H1 (cell line): Measurements from ENCODE around the gene KRTAP9-2. TPM values are rescaled to one million over a fixed set of nuclear protein-coding genes. Genes with fewer than 3 reads are reported as not detected.

Source experiments
- ATF2 ChIP-seq: IDR thresholded peaks from 2 replicates; pipeline ENCODE4 v1.6.1; 2012; ENCODE audit warnings: low read length, inconsistent platforms
- BACH1 ChIP-seq: IDR thresholded peaks from 2 replicates; pipeline ENCODE4 v1.6.1; 2012; ENCODE audit warnings: low read length, improper control_type of control experiment
- CBX5 ChIP-seq: fragments of 300-800, 300-1000 bp; sonication (generic); IDR thresholded peaks from 2 replicates; pipeline ENCODE4 v1.7.1; 2016; ENCODE audit warnings: antibody characterized with exemption, low read length, low read depth
- CEBPB ChIP-seq: IDR thresholded peaks from 2 replicates; pipeline ENCODE4 v1.6.1; 2012; ENCODE audit warnings: low read depth, low read length
- CHD7 ChIP-seq: fragments of 300-600 bp; sonication (generic); IDR thresholded peaks from 2 replicates; pipeline ENCODE4 v1.7.1; 2012; ENCODE audit warnings: low read length, moderate library complexity, mild to moderate bottlenecking, inconsistent platforms; ENCODE audit not compliant: insufficient replicate concordance
- KDM4A ChIP-seq: IDR thresholded peaks from one replicate; pipeline ENCODE4 v1.7.1; 2012; ENCODE audit warnings: low read depth, mild to moderate bottlenecking, moderate library complexity, low read length, inconsistent platforms; ENCODE audit not compliant: severe bottlenecking
- NANOG ChIP-seq: IDR thresholded peaks from 2 replicates; pipeline ENCODE4 v1.6.1; 2011; ENCODE audit warnings: low read length, low read depth, mild to moderate bottlenecking, inconsistent platforms; ENCODE audit not compliant: insufficient read depth, poor library complexity, severe bottlenecking
- SIX5 ChIP-seq: IDR thresholded peaks from 2 replicates; pipeline ENCODE4 v1.6.1; 2011; ENCODE audit warnings: mild to moderate bottlenecking, low read depth, low read length
- SUZ12 ChIP-seq: fragments of 200-600 bp; sonication (generic); IDR thresholded peaks from 2 replicates; pipeline ENCODE4 v1.6.1; 2012; ENCODE audit warnings: mild to moderate bottlenecking, inconsistent platforms, low read length, moderate library complexity, mixed read lengths
- polyA plus RNA-seq, 7 experiments: library from polyadenylated mRNA; depleted of rRNA in 3 of 7; stranded (reverse) in 5 of 7; unstranded in 2 of 7; fragments of >200 nt in 5 of 7; fragments of 200-250 nt in 2 of 7; gene quantifications; 1 replicate in 5 of 7; 2 replicates in 1 of 7; 4 replicates in 1 of 7; pipeline versions ENCODE4 v1.2.1 to v1.2.3, GENCODE V29; 2011 to 2013; ENCODE audit warnings: missing spikeins in 2 of 7, mixed read lengths in 2 of 7
- total RNA-seq: library from RNA; stranded (reverse); fragmentation: NEBNext Ultra II Directional; extraction: Animal tissue kit (Norgen Biotek cat#: 25700); gene quantifications from 2 replicates; pipeline ENCODE4 v1.2.1, GENCODE V29; 2021
- TF ChIP-seq, protein P1 (sequence below): IDR thresholded peaks from 2 replicates; pipeline ENCODE4 v1.6.1; 2012; ENCODE audit warnings: inconsistent platforms

The KRTAP9-2 gene
- total and polyA plus RNA-seq, 2 of the 8 experiments (the other 6 are each of a cell fraction or from before 2014, with no cell fraction given) = not detected

DNA sequence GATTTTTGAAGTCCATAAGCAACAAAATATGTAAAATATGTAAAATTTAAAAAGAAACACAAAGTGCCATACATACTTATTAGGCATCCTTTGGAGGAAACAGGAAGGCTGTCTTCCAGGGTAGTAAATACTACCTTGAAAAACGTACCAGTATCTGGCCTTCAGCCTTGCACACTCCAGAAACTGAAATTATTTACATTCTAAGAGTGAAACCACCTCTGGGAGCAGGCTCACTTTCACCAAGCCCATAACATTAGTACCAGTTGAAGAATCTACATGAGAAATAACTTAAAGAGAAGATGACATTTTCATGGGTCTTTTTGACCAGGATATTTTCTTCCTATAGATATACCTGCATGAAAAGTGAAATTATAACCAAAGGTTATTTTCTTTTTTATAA is 30.4 kb upstream of the KRTAP9-2 start (continued):
- TF ChIP-seq CHD7 = no peak
- no peak for TF ChIP-seq BACH1
- no peak for TF ChIP-seq ATF2
- TF ChIP-seq KDM4A = no peak
- TF ChIP-seq, protein P1, sequence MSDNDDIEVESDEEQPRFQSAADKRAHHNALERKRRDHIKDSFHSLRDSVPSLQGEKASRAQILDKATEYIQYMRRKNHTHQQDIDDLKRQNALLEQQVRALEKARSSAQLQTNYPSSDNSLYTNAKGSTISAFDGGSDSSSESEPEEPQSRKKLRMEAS = no peak
- no peak for TF ChIP-seq SIX5
- no peak for TF ChIP-seq CEBPB
- TF ChIP-seq CBX5 = no peak
- TF ChIP-seq SUZ12 = no peak
- TF ChIP-seq NANOG = no peak
